OCI-LY1 (cell line): Measurements from ENCODE around the gene IPP.

Source experiments
- CTCF ChIP-seq: fragments of 200-600 bp; sonication (generic), shearing (Covaris generic); IDR thresholded peaks from 2 replicates; pipeline ENCODE4 v1.5.1; 2017; ENCODE audit warnings: mild to moderate bottlenecking, antibody characterized with exemption, low read length, moderate library complexity, mixed read lengths
- EZH2 ChIP-seq: fragments of 200-600 bp; sonication (generic), shearing (Covaris generic); IDR thresholded peaks from 2 replicates; pipeline ENCODE4 v1.8.0; 2017; ENCODE audit warnings: borderline replicate concordance, mixed run types, mild to moderate bottlenecking, antibody characterized with exemption, low read length, moderate library complexity, mixed read lengths

GRCh38 chr1:45673956-45674355 is 76.5 kb downstream of the IPP start:
- TF ChIP-seq CTCF (no peak), EZH2 (no peak)
